Stimulated activated CD8-positive, alpha-beta memory T cell treated with anti-CD3 and anti-CD28 coated beads, Interleukin-12 subunit alpha, Interleukin-12 subunit beta, amount 100 ng/mL, for 1 hour (primary cell): ENCODE data around the gene TXNDC16.
"Not testable (repeated sequence)": the region's sequence is repeated elsewhere in the genome, so short reads cannot be mapped to it uniquely, and the experiment has no call there.

Experiments used
- DNase-seq: peaks from one replicate; pipeline ENCODE4 v3.0.0-alpha.2; 2020; ENCODE audit warnings: low read depth

The TXNDC16 gene

GRCh38 chr14:52545584-52546317, 6.6 kb downstream of the TXNDC16 start:
- DNase-seq: no peak

- DNase-seq: no peak
Measured at GRCh38 chr14:52538623-52539022, 13.7 kb downstream of the TXNDC16 start.

- no peak for DNase-seq
Measured at GRCh38 chr14:52536269-52536668, 16.0 kb downstream of the TXNDC16 start.

GRCh38 chr14:52531481-52531880, 20.8 kb downstream of the TXNDC16 start:
- no peak for DNase-seq

- no peak for DNase-seq
Measured at GRCh38 chr14:52527052-52527451, 25.3 kb downstream of the TXNDC16 start.

- DNase-seq: no peak
Measured at GRCh38 chr14:52522581-52523345, 29.5 kb downstream of the TXNDC16 start.

GRCh38 chr14:52522033-52522432, 30.3 kb downstream of the TXNDC16 start:
- no peak for DNase-seq

GRCh38 chr14:52514046-52514811, 38.1 kb downstream of the TXNDC16 start:
- no peak for DNase-seq

GRCh38 chr14:52513249-52513648, 39.1 kb downstream of the TXNDC16 start:
- DNase-seq: no peak

GRCh38 chr14:52494444-52494843, 57.9 kb downstream of the TXNDC16 start:
- DNase-seq: no peak

- no peak for DNase-seq
Measured at GRCh38 chr14:52485350-52485960, 66.8 kb downstream of the TXNDC16 start.

GRCh38 chr14:52481864-52482263, 70.4 kb downstream of the TXNDC16 start:
- no peak for DNase-seq

GRCh38 chr14:52473557-52473956, 78.7 kb downstream of the TXNDC16 start:
- DNase-seq: no peak

GRCh38 chr14:52472728-52473127, 79.6 kb downstream of the TXNDC16 start:
- DNase-seq: no peak

- DNase-seq: not testable (repeated sequence)
Measured at GRCh38 chr14:52472251-52472650, 80.1 kb downstream of the TXNDC16 start.

- DNase-seq: no peak
Measured at GRCh38 chr14:52467515-52468266, 84.6 kb downstream of the TXNDC16 start.

- DNase-seq: no peak
Measured at GRCh38 chr14:52464175-52464574, 88.1 kb downstream of the TXNDC16 start.

GRCh38 chr14:52463375-52463774, 88.9 kb downstream of the TXNDC16 start:
- no peak for DNase-seq

- DNase-seq: no peak
Measured at GRCh38 chr14:52461721-52462120, 90.6 kb downstream of the TXNDC16 start.

- no peak for DNase-seq
Measured at GRCh38 chr14:52458721-52459085, 93.6 kb downstream of the TXNDC16 start.

- no peak for DNase-seq
Measured at GRCh38 chr14:52457411-52457810, 94.9 kb downstream of the TXNDC16 start.
